Fibroblast of pulmonary artery (primary cell): ENCODE data around the gene ANTXR2.
A peak's percentile ranks its signal among the peaks of the same experiment; 100 is the strongest.
"Not testable (repeated sequence)": the region's sequence is repeated elsewhere in the genome, so short reads cannot be mapped to it uniquely, and the experiment has no call there.

ENCODE experiments used
- DNase-seq: peaks from one replicate; pipeline ENCODE4 v3.0.0-alpha.2; 2010; ENCODE audit warnings: low read depth
- H3K4me3 ChIP-seq: replicated peaks from 2 replicates; pipeline ENCODE4 v1.5.1; 2011; ENCODE audit warnings: low read depth, mild to moderate bottlenecking, control low read depth, low read length, moderate library complexity
- TF ChIP-seq, protein P1 (sequence below): IDR thresholded peaks from 2 replicates; pipeline ENCODE4 v1.5.1; 2011; ENCODE audit warnings: mild to moderate bottlenecking, control low read depth, low read length, inconsistent platforms; ENCODE audit errors: missing control alignments

The ANTXR2 gene

DNA sequence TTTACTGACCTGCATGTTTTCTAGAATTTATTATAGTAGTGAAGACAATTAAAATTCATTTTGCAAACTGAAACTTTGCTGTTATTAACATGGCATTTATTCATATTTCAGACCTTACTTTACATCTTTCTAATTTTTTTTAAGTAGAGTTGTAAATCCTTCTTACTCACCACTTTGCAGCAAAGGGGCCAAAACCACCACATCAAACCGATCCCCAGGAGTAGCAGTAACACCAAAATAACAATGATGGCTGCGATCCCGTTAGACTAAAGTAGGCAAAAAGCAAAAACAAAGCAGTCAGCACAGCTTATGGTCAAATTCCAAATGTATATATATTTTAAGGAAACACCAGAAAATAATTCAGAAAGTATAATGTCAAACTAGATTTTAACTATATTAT lies 64.7 kb downstream of the ANTXR2 start:
- H3K4me3 ChIP-seq, result no peak overlapping the region
- DNase-seq, result no peak
- TF ChIP-seq, protein P1, sequence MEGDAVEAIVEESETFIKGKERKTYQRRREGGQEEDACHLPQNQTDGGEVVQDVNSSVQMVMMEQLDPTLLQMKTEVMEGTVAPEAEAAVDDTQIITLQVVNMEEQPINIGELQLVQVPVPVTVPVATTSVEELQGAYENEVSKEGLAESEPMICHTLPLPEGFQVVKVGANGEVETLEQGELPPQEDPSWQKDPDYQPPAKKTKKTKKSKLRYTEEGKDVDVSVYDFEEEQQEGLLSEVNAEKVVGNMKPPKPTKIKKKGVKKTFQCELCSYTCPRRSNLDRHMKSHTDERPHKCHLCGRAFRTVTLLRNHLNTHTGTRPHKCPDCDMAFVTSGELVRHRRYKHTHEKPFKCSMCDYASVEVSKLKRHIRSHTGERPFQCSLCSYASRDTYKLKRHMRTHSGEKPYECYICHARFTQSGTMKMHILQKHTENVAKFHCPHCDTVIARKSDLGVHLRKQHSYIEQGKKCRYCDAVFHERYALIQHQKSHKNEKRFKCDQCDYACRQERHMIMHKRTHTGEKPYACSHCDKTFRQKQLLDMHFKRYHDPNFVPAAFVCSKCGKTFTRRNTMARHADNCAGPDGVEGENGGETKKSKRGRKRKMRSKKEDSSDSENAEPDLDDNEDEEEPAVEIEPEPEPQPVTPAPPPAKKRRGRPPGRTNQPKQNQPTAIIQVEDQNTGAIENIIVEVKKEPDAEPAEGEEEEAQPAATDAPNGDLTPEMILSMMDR, result no peak

DNA sequence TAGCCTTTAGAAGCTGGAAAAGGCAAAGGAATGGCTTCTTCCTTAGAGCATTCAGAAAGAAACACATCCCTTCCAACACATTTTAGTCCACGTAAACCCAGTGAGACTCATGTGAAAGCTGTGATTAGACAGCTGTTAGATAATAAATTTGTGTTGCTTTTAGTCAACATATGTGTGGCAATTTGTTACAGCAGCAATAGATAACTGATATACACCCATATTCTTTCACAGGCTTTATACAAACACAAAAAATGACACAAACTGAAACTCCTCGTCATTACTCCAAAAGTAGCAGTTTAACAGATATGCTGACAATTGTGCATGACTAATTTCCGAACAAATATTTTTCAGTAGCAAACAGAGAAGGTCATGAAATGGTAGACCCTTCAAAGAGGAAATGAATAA lies 65.3 kb downstream of the ANTXR2 start:
- TF ChIP-seq, protein P1, result no peak
- DNase-seq, result peak; percentile 29
- no peak overlapping the region for H3K4me3 ChIP-seq

DNA sequence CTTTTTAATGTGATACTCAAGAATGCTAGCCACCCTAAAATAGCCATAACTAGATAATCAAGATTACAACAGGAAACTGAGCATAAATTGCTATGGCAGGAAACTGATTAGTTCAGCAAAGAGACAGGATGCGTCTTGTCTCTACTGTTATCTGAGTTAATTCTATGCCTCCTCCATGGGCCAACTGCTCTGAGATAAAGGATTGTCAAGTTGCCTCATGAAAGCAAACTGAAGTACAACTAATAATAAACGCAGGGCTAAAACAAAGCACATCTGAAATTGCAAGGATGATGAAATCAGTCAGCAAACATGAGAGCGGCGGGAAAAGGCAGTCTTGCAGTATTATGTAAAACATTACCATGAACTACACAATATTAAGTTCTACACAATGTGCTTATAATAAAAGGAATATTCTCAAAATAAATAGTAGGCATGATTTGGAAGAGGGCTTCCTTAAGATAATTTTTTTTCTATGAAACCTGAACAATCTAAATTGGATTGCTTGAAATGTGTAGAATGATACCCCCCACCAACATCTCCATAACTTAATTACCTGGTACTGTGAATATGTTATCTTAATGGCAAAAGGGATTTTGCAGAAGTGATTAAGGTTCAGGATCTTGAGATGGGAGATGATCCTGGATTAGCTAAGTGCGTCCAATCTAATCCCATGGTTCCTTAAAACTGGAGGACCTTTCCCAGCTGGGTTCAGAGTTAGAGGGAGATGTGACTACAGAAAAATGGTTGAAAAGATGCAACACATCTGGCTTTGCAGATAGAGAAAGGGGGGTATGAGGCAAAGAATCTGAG lies 65.9 kb downstream of the ANTXR2 start:
- DNase-seq, result peak; percentile 81
- no peak overlapping the region for H3K4me3 ChIP-seq
- TF ChIP-seq, protein P1, result no peak

DNA sequence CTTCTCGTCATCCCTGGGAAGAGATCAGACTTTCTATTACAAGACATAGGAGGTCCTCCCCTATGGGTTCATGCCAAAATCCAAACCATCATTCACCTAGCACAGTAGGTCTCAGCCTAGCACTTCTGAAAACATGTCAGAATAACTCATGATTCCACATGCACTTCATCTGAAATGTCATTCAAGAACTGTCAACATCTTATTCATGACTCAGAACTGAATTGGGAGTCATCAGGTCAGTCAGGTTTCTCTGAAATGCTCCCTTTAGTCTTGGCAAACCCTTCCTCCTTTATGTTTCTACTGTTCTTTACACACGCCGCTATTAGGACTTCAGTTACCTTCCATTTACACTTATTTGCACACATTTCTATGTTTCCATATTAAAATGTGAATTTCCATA lies 67.2 kb downstream of the ANTXR2 start:
- TF ChIP-seq, protein P1, result no peak
- DNase-seq, result peak; percentile 29
- H3K4me3 ChIP-seq, result no peak overlapping the region

DNA sequence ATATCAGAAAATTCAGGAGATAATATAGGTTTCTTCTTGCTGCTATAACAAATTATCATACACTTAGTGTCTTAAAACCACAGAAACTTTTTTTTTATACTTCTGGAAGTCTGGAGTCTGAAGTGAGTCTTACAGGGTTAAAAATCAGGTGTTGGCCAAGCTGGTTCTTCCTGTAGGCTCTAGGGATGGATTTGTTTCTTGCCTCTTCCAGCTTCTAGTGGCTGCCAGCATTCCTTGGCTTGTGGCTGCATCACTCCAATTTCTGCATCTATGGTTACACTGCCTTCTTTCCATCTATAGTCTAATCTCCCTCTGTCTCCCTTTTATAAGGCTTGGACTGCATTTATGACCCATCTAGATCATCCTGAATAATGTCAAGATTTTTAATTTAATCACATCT lies 68.7 kb downstream of the ANTXR2 start:
- no peak overlapping the region for H3K4me3 ChIP-seq
- TF ChIP-seq, protein P1, result no peak
- DNase-seq, result no peak

DNA sequence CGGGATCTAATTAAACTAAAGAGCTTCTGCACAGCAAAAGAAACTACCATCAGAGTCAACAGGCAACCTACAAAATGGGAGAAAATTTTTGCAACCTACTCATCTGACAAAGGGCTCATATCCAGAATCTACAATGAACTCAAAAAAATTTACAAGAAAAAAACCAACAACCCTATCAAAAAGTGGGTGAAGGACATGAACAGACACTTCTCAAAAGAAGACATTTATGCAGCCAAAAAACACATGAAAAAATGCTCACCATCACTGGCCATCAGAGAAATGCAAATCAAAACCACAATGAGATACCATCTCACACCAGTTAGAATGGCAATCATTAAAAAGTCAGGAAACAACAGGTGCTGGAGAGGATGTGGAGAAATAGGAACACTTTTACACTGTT lies 70.5 kb downstream of the ANTXR2 start:
- H3K4me3 ChIP-seq, DNase-seq: not testable (repeated sequence)

DNA sequence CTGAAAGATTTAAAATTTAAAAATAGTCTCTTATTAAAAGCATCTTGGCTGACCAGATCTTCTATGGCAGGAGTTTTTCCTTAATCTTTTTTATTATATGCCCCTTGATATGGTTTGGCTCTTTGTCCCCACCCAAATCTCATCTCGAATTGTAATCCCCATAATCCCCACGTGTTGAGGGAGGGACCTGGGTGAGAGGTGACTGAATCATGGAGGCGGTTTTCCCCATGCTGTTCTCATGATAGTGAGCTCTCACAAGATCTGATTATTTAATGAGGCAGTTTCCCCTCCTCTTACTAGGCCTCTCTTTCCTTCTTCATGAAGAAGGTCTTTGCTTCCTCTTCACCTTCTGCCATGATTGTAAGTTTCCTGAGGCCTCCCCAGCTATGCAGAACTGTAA lies 74.0 kb downstream of the ANTXR2 start:
- DNase-seq, result not testable (repeated sequence)

DNA sequence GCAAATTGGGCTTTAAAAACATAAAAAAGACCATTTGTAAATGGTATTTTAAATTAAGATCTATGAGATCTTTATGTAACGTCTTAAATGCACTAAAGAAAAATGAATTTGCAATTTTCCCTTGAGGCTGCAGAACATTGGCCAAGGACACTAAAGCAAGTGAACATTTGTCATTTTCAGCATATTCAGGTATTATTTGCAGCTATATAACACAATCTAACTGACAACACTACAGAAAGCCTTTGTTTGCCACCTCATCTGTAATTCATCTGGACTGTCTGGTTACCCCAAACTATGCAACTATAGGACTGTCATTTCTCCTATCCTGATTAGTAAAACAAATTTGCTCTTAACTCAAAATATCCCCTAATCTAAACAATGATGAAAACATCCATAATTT lies 74.8 kb downstream of the ANTXR2 start:
- H3K4me3 ChIP-seq, result no peak overlapping the region
- no peak for DNase-seq
- TF ChIP-seq, protein P1, result no peak

More for the DNA sequence above, 74.0 kb downstream of the ANTXR2 start:
- not testable (repeated sequence) for H3K4me3 ChIP-seq
